HG03354 (cell line): ENCODE measurements around the gene ACSM4.
"Not testable (repeated sequence)": the region's sequence is repeated elsewhere in the genome, so short reads cannot be mapped to it uniquely, and the experiment has no call there.

ENCODE experiments used
- ATAC-seq: cut with Tn5 transposase; IDR thresholded peaks from one replicate; pipeline ENCODE4 v1.9.1; 2021; ENCODE audit warnings: mild to moderate bottlenecking; ENCODE audit not compliant: unreplicated experiment, poor library complexity, severe bottlenecking

Gene ACSM4

GRCh38 chr12:7303772-7304171, at the start of gene ACSM4:
Gene ACSM4, plus strand, starts transcription at chr12:7304072. Its CDS starts 260 bp downstream, at chr12:7304332.
- ATAC-seq, result no peak

- no peak for ATAC-seq
Observed at GRCh38 chr12:7259060-7259459, 44.8 kb upstream of the ACSM4 start.

GRCh38 chr12:7264538-7264937, 39.3 kb upstream of the ACSM4 start:
- no peak for ATAC-seq

- ATAC-seq, result no peak
Observed at GRCh38 chr12:7265251-7265650, 38.6 kb upstream of the ACSM4 start.

GRCh38 chr12:7269273-7269672, 34.6 kb upstream of the ACSM4 start:
- ATAC-seq, result no peak

- ATAC-seq, result no peak
Observed at GRCh38 chr12:7271893-7272514, 31.9 kb upstream of the ACSM4 start.

GRCh38 chr12:7275482-7275881, 28.4 kb upstream of the ACSM4 start:
- ATAC-seq, result not testable (repeated sequence)

- no peak for ATAC-seq
Observed at GRCh38 chr12:7282844-7283243, 21.0 kb upstream of the ACSM4 start.

GRCh38 chr12:7289743-7290142, 14.1 kb upstream of the ACSM4 start:
- no peak for ATAC-seq

GRCh38 chr12:7290588-7290987, 13.3 kb upstream of the ACSM4 start:
- ATAC-seq, result not testable (repeated sequence)

- no peak for ATAC-seq
Observed at GRCh38 chr12:7292300-7292699, 11.6 kb upstream of the ACSM4 start.

GRCh38 chr12:7293670-7294069, 10.2 kb upstream of the ACSM4 start:
- no peak for ATAC-seq

GRCh38 chr12:7295529-7295928, 8.3 kb upstream of the ACSM4 start:
- no peak for ATAC-seq

- no peak for ATAC-seq
Observed at GRCh38 chr12:7297865-7298264, 6.0 kb upstream of the ACSM4 start.

GRCh38 chr12:7302266-7302986, 1.4 kb upstream of the ACSM4 start:
- ATAC-seq, result no peak

- no peak for ATAC-seq
Observed at GRCh38 chr12:7303230-7303629, 642 bp upstream of the ACSM4 start.

GRCh38 chr12:7304456-7304855, 584 bp downstream of the ACSM4 start:
- no peak for ATAC-seq

- no peak for ATAC-seq
Observed at GRCh38 chr12:7310070-7310469, 6.2 kb downstream of the ACSM4 start.

- ATAC-seq, result no peak
Observed at GRCh38 chr12:7319930-7320329, 16.1 kb downstream of the ACSM4 start.

GRCh38 chr12:7321624-7322023, 17.8 kb downstream of the ACSM4 start:
- no peak for ATAC-seq

GRCh38 chr12:7322599-7322998, 18.7 kb downstream of the ACSM4 start:
- ATAC-seq, result no peak

GRCh38 chr12:7324176-7324575, 20.3 kb downstream of the ACSM4 start:
- no peak for ATAC-seq
